Embryonic facial prominence (tissue), 1 donor: ENCODE data around the gene PIP5K1B.

Experiments used
- DNase-seq: peaks from one replicate; pipeline ENCODE4 v3.0.0-alpha.2; 2016; ENCODE audit errors: extremely low spot score

PIP5K1B gene

GRCh38 chr9:68817079-68817875, 112.2 kb downstream of the PIP5K1B start:
- DNase-seq = no peak

GRCh38 chr9:68819065-68819464, 114.0 kb downstream of the PIP5K1B start:
- DNase-seq = no peak

- no peak for DNase-seq
Measured at GRCh38 chr9:68821911-68822310, 116.9 kb downstream of the PIP5K1B start.

GRCh38 chr9:68822596-68823165, 117.6 kb downstream of the PIP5K1B start:
- no peak for DNase-seq

GRCh38 chr9:68825762-68826472, 120.9 kb downstream of the PIP5K1B start:
- no peak for DNase-seq

GRCh38 chr9:68827837-68828744, 123.1 kb downstream of the PIP5K1B start:
- DNase-seq = no peak

GRCh38 chr9:68832101-68832500, 127.1 kb downstream of the PIP5K1B start:
- no peak for DNase-seq

- DNase-seq = no peak
Measured at GRCh38 chr9:68832861-68833518, 128.0 kb downstream of the PIP5K1B start.

GRCh38 chr9:68834931-68835520, 130.0 kb downstream of the PIP5K1B start:
- no peak for DNase-seq

GRCh38 chr9:68836788-68837187, 131.7 kb downstream of the PIP5K1B start:
- no peak for DNase-seq

- DNase-seq = no peak
Measured at GRCh38 chr9:68838245-68838644, 133.2 kb downstream of the PIP5K1B start.

- no peak for DNase-seq
Measured at GRCh38 chr9:68841276-68842052, 136.4 kb downstream of the PIP5K1B start.

GRCh38 chr9:68842568-68842967, 137.5 kb downstream of the PIP5K1B start:
- DNase-seq = no peak

- DNase-seq = no peak
Measured at GRCh38 chr9:68843239-68843638, 138.2 kb downstream of the PIP5K1B start.

GRCh38 chr9:68844157-68844556, 139.1 kb downstream of the PIP5K1B start:
- no peak for DNase-seq

- DNase-seq = no peak
Measured at GRCh38 chr9:68844631-68845612, 139.9 kb downstream of the PIP5K1B start.

- no peak for DNase-seq
Measured at GRCh38 chr9:68847765-68848164, 142.7 kb downstream of the PIP5K1B start.

- no peak for DNase-seq
Measured at GRCh38 chr9:68851657-68852056, 146.6 kb downstream of the PIP5K1B start.

GRCh38 chr9:68852941-68853340, 147.9 kb downstream of the PIP5K1B start:
- no peak for DNase-seq
